Epidermal melanocyte (primary cell): ENCODE results near the gene RMI1.

Source experiments
- DNase-seq: peaks from one replicate; pipeline ENCODE4 v3.0.0; 2011; ENCODE audit warnings: low spot score; ENCODE audit not compliant: insufficient read length

RMI1 gene

DNA sequence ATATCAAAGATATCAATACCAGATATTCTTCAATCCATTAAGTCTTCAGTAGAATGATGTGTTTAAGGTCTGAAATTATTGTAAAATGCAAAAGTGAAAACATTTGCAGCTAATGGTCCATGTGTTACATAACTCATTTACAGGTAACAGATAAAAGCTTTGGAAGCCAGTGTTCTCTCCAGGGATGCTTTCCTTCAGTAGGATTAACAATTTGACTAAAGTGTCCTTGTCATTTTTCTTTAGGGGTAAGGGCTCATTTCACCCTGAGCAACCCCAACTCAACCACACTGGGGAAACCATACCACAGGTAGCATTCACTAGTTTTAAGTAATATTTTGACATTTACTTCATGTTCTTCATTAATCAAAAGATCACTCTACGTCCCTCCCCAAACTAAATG is 13.5 kb upstream of the RMI1 start:
- no peak for DNase-seq

DNA sequence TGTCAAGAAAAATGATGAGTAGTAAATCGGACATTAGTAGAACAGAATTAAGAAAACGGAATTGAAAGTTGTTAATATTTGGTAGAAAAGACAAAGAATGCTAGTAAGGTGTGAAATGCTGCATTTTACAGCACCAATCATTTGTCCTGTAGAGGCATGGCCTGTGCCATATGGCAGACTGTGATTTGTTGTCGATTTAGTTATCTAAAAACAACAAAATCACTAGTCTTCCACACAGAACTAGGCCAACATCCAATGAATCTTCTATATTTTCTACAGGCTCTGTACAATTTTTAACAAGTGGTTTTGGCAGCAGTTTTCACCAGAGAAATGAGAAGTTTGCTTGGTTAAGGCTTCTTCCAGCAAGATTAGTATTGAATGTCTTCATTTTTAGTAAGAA is 11.0 kb upstream of the RMI1 start:
- DNase-seq, result no peak

DNA sequence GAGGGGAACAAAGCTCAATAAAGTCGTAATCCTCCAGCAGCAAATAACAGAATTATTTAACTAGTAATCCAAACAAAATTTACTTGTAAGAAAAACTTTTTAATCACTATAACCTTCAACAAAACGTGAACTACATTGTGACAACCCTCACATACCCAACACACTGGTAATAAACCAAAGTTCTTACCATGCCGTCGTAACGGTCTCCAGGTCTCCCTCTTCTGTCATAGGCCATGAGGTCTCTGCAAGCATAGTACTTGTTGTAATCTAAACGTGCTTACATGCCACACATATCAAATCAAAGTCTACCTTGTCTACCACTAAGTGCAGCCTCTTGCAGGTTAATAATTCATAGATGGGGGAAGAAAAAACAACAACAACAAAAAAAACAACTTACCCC is 9.1 kb upstream of the RMI1 start:
- no peak for DNase-seq

DNA sequence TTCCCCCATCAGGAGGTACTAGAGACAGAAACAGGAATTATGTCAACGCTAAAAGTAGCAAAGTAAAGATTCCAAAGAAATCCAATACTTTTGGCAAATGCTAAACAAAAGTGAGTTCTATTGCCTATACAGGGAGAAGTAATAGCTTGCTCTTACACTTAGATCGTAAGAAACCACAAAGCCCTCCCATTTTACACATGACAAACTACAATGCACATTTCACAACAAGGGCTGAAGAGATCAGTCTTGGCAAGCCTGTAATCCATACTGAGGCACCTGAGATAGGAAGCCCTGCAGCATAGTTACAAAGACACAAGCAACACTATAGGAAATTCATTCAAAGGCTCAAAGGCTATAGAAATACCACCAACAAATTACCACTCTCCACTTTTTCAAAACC is 8.3 kb upstream of the RMI1 start:
- DNase-seq, result no peak

DNA sequence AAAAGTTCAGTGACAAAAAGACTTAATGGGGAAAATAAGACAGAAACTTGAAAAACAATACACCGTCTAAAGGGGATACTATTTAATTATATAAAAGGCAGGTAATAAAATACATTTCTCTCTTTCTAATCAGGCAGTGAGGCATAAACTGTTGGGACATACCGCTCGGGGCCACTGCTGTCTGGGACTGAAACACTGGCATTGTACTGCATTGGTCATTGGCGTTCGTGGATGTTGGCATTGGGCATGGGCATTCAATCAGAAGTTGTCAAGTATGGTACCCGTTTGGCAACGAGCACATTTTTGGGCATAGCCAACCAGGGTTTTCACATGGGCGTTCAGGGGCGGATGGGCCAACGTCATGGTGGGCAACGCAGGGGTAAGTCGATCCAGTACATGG is 5.3 kb upstream of the RMI1 start:
- no peak for DNase-seq

DNA sequence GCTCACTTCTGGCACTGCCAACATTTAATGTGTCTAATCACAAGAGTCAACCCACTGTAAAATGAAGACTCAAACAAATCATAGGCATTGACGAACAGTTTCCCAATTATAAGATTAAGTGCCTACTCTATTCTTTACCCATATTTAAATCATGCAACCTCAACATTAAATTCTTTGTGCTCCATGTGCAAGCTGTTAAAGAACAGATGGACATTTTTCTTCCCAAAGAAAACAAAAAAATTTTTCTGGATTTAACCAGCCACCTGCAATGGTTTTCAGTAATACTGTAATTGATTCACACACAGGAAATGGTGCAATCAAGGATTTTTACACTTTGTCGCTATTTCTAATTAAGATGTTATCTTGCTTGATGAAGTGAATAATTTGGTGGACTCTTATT is 4.2 kb upstream of the RMI1 start:
- DNase-seq, result no peak

DNA sequence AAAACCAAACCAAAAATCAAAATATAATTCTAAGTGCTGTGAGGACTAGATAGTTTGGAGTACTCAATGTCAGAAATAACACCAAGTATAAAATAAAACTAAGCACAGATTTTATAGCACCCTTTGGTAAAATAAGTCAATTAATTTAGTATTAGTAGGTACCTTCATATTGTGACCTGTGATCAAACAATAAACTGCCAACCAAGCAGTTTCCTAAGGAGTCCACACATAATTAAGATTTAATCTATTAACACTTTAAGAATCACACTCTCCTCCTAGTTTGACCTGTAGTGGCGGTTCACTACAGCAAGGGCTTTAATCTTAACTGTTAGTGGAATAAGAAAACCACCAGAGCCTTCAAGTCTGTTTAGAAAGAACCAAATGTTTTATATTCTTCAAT is 3.4 kb upstream of the RMI1 start:
- DNase-seq, result no peak

DNA sequence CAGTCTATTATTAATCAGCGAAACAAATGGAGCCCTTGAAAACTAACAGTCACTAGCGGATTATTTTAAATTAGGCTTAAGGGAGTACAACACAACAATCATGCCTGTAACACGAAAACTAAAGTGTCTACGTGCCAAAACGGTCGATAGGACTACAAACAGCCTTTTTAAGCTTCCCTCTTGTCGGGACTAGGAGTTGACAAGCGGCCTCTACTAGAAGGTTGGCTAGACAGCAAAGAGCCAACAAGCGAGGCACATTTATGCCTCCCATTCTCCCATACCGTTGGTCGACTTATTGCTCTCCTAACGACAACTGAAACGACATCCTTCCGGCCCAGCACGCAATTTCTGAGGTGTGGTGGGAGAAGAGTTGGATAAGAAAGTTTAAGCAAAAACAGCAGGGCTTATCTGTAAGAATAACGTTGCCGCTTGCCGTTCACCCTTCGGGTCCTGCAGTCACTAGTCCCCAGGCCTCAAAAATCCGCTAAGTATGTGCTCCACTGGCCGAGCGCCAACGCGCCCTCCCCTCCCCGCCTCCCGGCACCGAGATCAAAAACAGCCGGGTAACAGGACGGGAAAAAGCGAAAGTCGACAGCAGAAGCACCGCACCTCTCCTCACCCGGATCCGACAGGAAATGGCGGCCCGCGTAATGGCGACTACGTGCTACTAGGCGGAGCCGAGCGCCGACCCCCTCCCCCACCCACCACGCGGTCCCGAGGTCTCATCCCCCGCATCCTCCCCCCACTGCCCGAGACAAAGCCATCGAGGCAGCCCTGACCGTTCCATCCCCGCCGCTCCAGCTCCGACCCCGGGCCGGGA is 1.4 kb upstream of the RMI1 start:
- peak; percentile 61 for DNase-seq

DNA sequence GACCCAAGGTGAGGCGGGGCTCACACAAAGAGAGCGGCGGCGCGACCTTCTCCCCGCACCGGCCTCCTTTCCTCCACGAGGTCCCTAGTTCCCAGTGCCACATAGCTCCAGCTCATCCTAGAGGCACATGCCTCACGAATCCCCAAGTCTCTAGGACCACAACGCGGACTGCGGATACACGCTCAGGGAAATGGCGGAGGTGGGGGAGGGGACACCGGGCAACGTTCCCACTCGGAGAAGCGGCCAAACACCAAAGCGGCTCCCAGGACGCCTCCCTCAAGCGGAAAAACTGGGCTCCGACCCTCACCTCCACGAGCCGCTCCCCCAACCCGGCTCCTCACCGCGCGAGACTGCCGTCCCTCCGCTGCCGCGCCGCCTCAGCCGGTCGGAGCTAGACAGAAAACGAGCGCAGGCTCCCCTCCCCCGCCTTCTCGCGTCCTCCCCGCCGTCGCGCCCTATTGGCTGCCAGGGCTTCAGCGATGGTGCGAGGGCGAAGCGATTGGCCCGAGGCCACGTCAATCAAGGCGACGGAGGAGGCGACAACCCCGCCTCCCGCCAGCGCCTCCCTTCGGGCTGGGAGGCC is 702 bp upstream of the RMI1 start, which contains the start of gene HNRNPK:
HNRNPK (minus strand) TSS at position 404 of the 583 bp plus-strand sequence. CDS start 1,963 bp downstream, outside the sequence.
- DNase-seq, result peak; percentile 92

DNA sequence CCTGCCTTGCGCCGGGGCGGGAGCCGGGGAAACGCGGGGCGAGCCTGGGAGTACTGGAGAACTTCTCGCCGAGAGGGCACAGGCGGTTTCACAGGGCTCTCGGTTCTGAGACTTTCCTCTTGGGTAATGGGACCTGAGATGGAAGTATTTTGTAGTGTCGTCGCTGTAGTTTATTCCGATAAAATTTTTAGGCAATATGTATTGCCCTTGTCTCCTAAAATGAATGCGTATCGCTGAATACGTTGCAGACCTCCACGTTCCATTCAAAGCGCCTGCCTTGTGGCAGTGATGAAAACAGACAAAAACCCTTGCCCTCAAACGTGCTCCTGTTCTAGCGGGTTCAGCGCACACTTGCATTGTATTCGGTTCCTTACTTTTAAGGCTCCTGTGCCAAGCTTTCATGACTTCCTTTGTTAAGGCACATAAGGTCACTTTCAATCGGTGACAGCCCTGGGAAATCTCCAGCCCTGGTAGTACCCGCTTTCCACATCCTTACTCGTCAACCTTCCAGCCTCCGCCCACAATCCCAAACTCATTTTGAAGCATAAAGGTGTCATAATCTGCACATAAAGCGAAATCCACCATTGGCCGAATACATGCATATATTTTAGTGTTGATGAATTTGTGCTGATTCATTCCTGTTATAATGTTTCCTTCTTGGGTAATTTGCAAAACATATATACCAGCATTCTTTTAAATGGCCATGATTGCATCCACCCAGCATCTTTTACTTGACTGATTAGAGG is 694 bp downstream of the RMI1 start:
- DNase-seq, result no peak

DNA sequence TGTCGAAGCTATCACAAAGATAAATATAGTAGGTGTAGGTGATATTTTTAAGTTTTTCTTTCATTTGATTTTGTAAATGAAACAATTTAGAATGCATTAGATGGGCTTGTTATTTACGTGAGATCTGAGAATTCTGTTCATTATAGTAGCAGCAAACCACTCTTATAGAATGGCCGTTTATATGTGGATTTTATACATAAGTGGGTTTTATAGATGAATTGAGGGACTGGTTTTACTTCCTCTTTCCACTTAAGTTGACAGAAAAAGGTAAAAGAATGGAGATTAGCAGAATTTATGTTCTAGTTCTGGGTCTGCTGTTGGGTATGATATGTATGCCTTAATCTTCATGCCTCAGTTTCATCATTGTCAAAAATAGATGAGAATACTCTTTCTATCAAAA is 5.6 kb downstream of the RMI1 start:
- DNase-seq, result no peak

DNA sequence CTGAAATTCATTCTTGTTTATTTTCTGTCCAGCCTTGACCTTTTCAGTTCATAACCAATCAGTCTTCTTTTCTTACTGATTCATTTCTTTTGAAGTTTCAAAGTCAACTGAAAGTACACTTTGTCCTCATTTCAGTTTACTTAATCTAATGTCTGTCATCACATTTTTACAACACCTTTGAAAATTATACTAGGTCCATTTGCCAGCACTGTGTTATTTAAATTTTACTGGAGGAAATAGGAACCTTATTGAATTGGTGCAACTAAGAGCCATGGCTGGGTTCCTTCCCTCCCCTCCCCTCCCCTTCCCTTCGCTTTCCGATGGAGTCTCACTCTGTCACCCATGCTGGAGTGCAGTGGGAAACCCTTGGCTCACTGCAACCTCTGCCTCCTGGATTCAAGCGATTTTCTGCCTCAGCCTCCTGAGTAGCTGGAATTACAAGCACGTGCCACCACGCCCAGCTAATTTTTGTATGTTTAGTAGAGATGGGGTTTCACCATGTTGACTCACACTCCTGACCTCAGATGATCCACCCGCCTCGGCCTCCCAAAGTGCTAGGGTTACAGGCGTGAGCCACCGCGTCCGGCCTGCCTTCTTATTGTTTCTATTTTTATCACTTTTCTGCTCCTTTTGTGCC is 6.3 kb downstream of the RMI1 start:
- no peak for DNase-seq

DNA sequence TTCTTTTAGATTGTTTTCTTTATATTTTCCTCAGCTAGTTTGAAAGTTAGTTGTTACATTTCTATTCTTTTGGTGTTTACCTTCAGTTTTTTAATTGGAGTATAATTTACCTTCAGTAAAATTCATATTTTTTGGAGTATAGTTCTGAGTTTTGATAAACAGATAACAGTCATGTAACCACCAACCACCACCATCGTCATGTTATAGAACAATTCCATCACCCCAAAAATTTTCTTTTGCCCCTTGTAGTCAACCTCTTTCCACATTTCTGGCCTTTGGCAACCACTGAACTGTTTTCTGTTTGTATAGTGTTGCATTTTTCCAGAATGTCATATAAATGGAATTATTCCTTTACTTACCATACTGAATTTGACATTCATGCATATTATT is 6.8 kb downstream of the RMI1 start:
- DNase-seq, result no peak

DNA sequence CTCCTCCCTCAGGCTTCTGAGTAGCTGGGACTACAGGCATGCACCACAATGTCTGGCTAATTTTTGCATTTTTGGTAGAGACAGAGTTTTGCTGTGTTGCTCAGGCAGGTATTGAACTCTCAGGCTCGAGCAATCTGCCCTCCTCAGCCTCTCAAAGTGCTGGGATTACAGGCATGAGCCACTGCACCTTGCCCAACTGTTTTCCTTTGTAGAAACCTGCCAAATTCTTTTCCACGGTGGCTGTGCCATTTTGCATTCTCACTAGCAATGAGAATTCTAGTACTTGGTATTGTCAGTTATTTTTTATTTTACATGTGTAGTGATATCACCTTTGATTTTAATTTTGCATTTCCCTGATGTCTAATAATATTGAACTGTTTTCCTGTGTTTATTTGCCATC is 7.8 kb downstream of the RMI1 start:
- DNase-seq, result no peak

DNA sequence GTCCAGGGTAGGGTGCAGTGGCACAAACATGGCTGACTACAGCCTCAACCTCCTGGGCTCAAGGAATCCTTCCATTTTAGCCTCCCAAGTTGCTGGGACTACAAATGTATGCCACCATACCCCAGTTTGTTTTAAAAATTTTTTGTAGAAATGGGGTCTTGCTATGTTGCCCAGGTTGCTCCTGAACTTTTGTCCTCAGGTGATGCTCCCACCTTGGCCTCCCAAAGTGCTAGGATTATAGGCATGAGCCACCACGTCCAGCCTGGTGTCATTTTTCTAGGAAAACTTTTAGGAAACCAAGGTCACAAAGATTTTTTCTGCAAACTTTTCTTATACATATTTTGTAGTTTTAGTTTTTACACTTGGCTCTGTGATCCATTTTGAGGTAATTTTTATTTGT is 10.8 kb downstream of the RMI1 start:
- no peak for DNase-seq

DNA sequence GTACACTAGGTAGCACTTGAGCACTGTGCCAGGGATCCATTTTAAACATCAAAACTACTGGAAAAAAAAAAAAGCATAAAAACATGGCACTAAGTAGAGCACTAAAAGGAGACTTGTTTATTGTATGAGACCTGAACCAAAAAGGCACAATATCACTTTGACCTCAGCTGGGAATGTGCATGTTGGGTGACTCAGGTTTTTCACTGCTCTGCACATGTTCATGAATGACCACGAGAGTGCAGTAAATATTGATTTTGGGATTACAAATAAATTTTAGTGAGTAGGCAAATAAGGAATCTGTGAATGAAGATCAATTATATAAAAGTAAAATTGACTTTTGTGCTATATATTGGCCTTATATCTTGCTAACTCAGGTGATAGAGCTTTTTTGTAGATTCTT is 11.8 kb downstream of the RMI1 start:
- DNase-seq, result no peak

DNA sequence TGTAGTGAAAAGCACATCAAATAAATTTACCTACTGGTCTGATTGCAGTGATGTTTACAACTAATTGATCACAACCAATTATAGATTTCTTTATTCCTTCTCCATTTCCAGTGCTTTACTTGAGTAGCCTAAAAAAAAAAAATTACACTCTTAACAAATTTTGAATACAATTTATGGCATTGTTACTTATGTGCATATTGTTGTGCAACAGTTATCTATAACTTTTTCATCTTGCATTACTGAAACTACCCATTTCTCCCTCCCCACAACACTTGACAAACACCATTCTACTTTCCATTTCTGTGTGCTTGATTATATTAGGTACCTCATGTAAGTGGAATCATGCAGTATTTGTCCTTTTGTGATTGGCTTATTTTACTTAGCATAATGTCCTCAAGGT is 12.3 kb downstream of the RMI1 start:
- DNase-seq, result no peak

DNA sequence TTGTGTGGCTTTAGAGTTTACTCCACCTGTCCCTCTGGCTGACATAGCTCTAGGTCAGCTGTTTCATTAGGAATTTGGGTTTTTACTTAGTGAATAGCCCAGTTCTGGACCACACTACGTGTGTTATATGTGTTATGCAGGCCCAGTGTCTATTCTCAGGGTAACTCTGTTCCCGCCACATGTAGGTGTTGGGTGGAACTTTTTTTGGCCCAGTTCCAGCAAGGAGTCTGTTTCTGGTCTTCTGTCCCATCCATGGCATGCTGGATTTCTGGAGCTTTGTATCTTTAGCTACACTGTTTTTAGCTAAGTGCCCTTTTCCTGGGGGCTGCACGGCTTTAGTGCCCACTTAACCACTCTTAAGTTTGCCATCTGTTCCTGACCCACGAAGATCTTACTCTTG is 15.5 kb downstream of the RMI1 start:
- no peak for DNase-seq

DNA sequence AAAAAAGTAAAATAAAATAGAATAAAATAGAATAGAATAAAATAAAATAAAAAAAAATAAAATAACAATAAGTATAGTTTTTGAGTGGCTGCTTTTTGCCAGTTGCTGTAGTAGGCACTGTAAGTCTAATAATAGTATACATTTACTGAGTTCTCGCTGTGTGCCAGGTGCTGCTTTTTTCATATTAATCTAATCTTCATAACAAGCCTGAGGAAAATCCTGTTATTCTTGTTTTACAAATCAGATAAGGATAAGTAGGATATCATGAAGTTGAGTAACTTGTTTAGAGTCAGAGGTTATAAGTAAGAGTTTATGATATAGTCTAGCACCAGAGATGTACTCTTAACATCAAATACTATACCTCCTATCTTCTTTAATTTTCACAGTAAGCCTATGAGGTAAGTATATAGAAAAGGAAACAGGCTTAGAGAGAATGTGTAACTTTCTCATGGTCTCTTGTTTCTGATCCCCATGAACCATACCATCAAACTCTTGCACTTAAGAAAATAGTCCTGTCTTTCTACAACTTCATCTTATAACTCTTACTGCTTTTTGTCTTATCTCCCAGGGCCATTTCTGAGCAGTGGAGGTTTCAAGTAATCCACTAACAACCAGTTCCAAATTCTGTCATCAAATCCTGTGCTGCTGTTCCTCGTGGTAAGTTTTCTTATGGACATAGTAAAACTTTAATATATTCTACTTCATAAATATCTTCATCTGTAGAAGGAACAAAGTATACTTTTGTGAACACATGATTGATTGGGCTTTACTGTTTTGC is 18.7 kb downstream of the RMI1 start:
- DNase-seq, result no peak

DNA sequence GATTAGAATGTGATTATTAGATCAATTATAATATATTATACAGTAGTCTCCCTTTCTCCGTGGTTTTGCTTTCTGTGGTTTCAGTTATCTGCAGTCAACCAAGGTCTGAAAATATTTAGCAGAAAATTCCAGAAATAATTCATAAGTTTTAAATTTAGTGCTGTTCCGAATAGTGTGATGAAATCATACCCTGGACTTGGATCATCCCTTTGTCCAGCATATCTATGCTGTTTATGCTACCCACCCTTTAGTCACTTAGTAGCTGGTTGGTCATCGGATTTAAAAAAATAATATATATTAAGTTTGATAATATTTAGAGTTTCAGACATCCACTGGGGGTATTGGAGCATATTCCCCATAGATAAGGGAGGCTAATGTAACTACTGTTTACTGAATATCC is 19.6 kb downstream of the RMI1 start:
- no peak for DNase-seq

DNA sequence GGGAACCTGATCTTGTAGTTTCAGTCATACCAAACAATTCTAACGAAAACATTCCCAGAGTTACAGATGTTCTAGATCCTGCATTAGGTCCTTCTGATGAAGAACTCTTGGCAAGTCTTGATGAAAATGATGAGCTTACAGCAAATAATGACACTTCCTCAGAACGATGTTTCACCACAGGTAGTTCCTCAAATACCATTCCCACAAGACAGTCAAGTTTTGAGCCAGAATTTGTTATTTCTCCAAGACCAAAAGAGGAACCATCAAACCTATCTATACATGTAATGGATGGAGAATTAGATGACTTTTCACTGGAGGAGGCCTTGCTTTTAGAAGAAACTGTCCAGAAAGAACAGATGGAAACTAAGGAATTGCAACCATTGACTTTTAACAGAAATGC is 21.0 kb downstream of the RMI1 start:
- no peak for DNase-seq
